ENCODE measurements around the gene PLA2G5.

The PLA2G5 gene

GRCh38 chr1:20089328-20090077, 19.5 kb downstream of the PLA2G5 start:
- no peak for DNase-seq (ENCODE audit: low read depth in 2 of 2, low spot score in 1 of 2)

- no peak for DNase-seq (ENCODE audit: low read depth in 2 of 2, low spot score in 1 of 2)
These were observed 20.1 kb downstream of the PLA2G5 start for GRCh38 chr1:20090119-20090518.

GRCh38 chr1:20090641-20091040, 20.6 kb downstream of the PLA2G5 start:
- no peak for DNase-seq (ENCODE audit: low read depth in 2 of 2, low spot score in 1 of 2)

- DNase-seq (ENCODE audit: low read depth in 2 of 2, low spot score in 1 of 2) = no peak
These were observed 23.3 kb downstream of the PLA2G5 start for GRCh38 chr1:20093303-20093702.

- DNase-seq (ENCODE audit: low read depth in 2 of 2, low spot score in 1 of 2) = no peak
These were observed 24.0 kb downstream of the PLA2G5 start for GRCh38 chr1:20093940-20094391.

- no peak for DNase-seq (ENCODE audit: low read depth in 2 of 2, low spot score in 1 of 2)
These were observed 25.8 kb downstream of the PLA2G5 start for GRCh38 chr1:20095564-20096434.

GRCh38 chr1:20096840-20097447, 26.9 kb downstream of the PLA2G5 start:
- no peak for DNase-seq (ENCODE audit: low read depth in 2 of 2, low spot score in 1 of 2)

GRCh38 chr1:20099533-20099932, 29.5 kb downstream of the PLA2G5 start:
- DNase-seq (ENCODE audit: low read depth in 2 of 2, low spot score in 1 of 2) = no peak

GRCh38 chr1:20100632-20101355, 30.8 kb downstream of the PLA2G5 start:
- no peak for DNase-seq (ENCODE audit: low read depth in 2 of 2, low spot score in 1 of 2)

- DNase-seq (ENCODE audit: low read depth in 2 of 2, low spot score in 1 of 2) = no peak
These were observed 32.9 kb downstream of the PLA2G5 start for GRCh38 chr1:20102875-20103274.

GRCh38 chr1:20105856-20106255, 35.9 kb downstream of the PLA2G5 start:
- DNase-seq (ENCODE audit: low read depth in 2 of 2, low spot score in 1 of 2) = no peak

GRCh38 chr1:20107351-20107750, 37.4 kb downstream of the PLA2G5 start:
- DNase-seq (ENCODE audit: low read depth in 2 of 2, low spot score in 1 of 2) = no peak

- no peak for DNase-seq (ENCODE audit: low read depth in 2 of 2, low spot score in 1 of 2)
These were observed 37.8 kb downstream of the PLA2G5 start for GRCh38 chr1:20107796-20108195.

GRCh38 chr1:20108366-20109123, 38.6 kb downstream of the PLA2G5 start:
- DNase-seq (ENCODE audit: low read depth in 2 of 2, low spot score in 1 of 2) = no peak

GRCh38 chr1:20109223-20109856, 39.3 kb downstream of the PLA2G5 start:
- DNase-seq (ENCODE audit: low read depth in 2 of 2, low spot score in 1 of 2) = no peak

GRCh38 chr1:20110679-20111078, 40.7 kb downstream of the PLA2G5 start:
- DNase-seq (ENCODE audit: low read depth in 2 of 2, low spot score in 1 of 2) = no peak

GRCh38 chr1:20111452-20111851, 41.5 kb downstream of the PLA2G5 start:
- DNase-seq (ENCODE audit: low read depth in 2 of 2, low spot score in 1 of 2) = no peak

- no peak for DNase-seq (ENCODE audit: low read depth in 2 of 2, low spot score in 1 of 2)
These were observed 42.4 kb downstream of the PLA2G5 start for GRCh38 chr1:20112279-20113000.

- no peak for DNase-seq (ENCODE audit: low read depth in 2 of 2, low spot score in 1 of 2)
These were observed 44.1 kb downstream of the PLA2G5 start for GRCh38 chr1:20114021-20114648.

Measured in stimulated activated CD8-positive, alpha-beta memory T cell treated with anti-CD3 and anti-CD28 coated beads, Interleukin-4, amount 100 ng/mL, for 1 hour (primary cell).